Mesothelial cell of epicardium (in vitro differentiated cells): ENCODE data around the gene CDHR1. TPM values are rescaled to one million over a fixed set of nuclear protein-coding genes. Genes with fewer than 3 reads are reported as not detected.
"Not testable (repeated sequence)": the region's sequence is repeated elsewhere in the genome, so short reads cannot be mapped to it uniquely, and the experiment has no call there.

ENCODE experiments used
- DNase-seq, 2 experiments: peaks; one replicate each; pipeline ENCODE4 v3.0.0; 2021; ENCODE audit warnings: low spot score in 2 of 2; ENCODE audit not compliant: unreplicated experiment in 2 of 2
- H3K27ac Mint-ChIP-seq: 2 replicates; pipeline ENCODE4 v1.8.0; 2021; ENCODE audit warnings: mixed read lengths
- H3K27me3 Mint-ChIP-seq: 2 replicates; pipeline ENCODE4 v1.8.0; 2021; ENCODE audit warnings: low read depth, mixed read lengths
- H3K36me3 Mint-ChIP-seq: 2 replicates; pipeline ENCODE4 v1.8.0; 2021; ENCODE audit warnings: mixed read lengths
- H3K4me1 Mint-ChIP-seq: 2 replicates; pipeline ENCODE4 v1.8.0; 2021; ENCODE audit warnings: mixed read lengths
- H3K4me3 Mint-ChIP-seq: 2 replicates; pipeline ENCODE4 v1.8.0; 2021; ENCODE audit warnings: mild to moderate bottlenecking, moderate library complexity, mixed read lengths
- H3K9me3 Mint-ChIP-seq: 2 replicates; pipeline ENCODE4 v1.8.0; 2021; ENCODE audit warnings: mixed read lengths
- total RNA-seq: library from RNA; stranded (reverse); gene quantifications from 3 replicates; pipeline ENCODE4 v1.2.1, GENCODE V29; 2021
- TF ChIP-seq, protein P1 (sequence below): fragments of 200-600 bp; sonication (generic); IDR thresholded peaks from one replicate; pipeline ENCODE4 v1.5.0; 2021; ENCODE audit warnings: antibody characterized with exemption; ENCODE audit not compliant: unreplicated experiment

Gene CDHR1
- total RNA-seq, 1 donor from 2014 or later, result 0.25 TPM

DNA sequence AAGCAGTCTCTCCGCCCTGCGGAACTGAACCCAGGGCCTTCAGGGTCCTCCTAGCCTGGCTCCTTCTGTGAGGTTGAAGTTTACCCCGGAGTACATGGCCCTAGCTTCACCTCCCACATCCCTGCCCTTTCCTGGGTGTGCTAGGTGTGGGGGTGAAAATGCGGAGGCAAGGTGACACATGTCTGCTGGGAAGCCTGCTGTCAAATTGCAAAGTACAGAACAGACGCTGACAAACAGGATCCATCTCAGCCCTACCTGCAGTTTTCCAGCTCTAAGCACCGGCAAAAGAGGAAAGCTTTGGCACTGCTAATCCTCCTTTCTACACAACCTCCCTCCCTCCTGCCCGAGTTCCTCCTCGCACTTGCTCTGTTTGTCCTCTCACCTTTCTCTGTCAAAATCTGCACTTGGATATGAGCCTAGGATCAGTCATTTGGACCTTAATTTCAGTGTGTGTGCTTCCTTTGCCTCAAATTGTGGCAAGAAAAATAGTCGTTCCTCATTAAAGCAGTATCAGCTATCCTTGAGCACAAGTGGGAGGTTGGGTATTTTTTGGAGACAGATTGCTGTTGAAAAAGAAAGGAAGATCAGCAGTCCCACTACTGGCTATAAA is 35.2 kb upstream of the CDHR1 start:
- Mint-ChIP-seq H3K4me3 (no peak overlapping the region), H3K9me3 (no peaks in the 10 kb centered on the region), H3K4me1 (peaks cover 2% of the 10 kb centered on the region), H3K27ac (no peak overlapping the region), H3K27me3 (peaks cover 37% of the 10 kb centered on the region), H3K36me3 (peaks cover 6% of the 10 kb centered on the region)
- DNase-seq, result no peak
- TF ChIP-seq, protein P1, sequence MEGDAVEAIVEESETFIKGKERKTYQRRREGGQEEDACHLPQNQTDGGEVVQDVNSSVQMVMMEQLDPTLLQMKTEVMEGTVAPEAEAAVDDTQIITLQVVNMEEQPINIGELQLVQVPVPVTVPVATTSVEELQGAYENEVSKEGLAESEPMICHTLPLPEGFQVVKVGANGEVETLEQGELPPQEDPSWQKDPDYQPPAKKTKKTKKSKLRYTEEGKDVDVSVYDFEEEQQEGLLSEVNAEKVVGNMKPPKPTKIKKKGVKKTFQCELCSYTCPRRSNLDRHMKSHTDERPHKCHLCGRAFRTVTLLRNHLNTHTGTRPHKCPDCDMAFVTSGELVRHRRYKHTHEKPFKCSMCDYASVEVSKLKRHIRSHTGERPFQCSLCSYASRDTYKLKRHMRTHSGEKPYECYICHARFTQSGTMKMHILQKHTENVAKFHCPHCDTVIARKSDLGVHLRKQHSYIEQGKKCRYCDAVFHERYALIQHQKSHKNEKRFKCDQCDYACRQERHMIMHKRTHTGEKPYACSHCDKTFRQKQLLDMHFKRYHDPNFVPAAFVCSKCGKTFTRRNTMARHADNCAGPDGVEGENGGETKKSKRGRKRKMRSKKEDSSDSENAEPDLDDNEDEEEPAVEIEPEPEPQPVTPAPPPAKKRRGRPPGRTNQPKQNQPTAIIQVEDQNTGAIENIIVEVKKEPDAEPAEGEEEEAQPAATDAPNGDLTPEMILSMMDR, result no peak

DNA sequence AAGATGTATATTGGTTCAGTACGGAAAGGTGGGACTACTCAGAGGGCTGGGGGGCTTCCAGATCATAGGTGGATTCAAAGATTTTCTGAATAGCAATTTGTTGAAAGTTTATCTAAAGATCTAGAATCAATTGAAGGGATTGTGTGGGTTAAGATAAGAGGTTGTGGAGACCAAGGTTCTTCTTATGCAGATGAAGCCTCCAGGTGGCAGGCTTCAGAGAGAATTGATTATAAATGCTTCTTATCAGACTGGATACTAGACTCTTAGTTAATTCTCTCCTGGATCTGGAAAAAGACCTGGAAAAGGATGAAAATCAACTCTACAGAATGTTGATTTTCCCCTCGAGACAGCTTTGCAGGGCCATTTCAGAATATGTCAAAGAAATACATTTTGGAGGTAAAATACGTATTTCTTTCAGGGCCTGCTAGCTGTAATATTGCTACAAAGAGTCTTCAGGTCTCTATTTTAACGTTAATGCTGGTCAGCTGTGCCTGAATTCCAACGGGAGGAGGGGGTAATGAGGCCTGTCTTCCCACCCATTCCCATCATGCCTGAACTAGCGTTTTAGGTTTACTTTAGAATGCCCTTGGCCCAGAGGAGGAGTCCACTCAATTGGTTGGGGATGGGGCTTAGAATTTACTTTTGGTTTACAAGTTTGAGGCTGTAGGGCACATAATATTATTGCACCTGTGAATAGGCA is 33.5 kb upstream of the CDHR1 start:
- Mint-ChIP-seq H3K27ac (no peak overlapping the region), H3K4me3 (no peak overlapping the region), H3K9me3 (no peaks in the 10 kb centered on the region), H3K4me1 (peaks cover 2% of the 10 kb centered on the region), H3K36me3 (no peaks in the 10 kb centered on the region), H3K27me3 (peaks cover 49% of the 10 kb centered on the region)
- TF ChIP-seq, protein P1, result no peak
- DNase-seq, result no peak

DNA sequence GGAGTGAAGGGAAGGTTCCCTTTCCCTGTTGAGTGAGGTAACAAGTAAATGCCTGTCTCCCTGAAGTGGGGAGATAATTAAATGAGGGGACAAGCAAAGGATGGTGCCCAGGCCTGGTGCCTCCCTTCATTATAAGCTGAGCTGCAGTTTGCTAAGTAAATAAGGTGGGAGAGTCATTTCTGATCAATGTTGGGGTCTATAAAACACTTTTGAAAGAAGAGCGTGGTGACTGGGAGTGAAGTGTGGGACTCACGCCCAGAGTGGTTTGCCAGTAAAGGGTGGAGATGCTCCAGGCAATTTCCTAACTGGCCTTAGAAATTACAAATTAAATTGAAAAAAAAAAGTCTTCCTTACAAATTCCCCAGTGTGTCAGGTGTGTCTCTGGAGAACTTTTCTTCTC is 30.3 kb upstream of the CDHR1 start:
- DNase-seq, result no peak
- peaks cover 3% of the 10 kb centered on the region for H3K9me3 Mint-ChIP-seq
- H3K27ac Mint-ChIP-seq, result no peak overlapping the region
- TF ChIP-seq, protein P1, result no peak
- no peak overlapping the region for H3K4me3 Mint-ChIP-seq
- peaks cover 2% of the 10 kb centered on the region for H3K4me1 Mint-ChIP-seq
- peaks cover 41% of the 10 kb centered on the region for H3K27me3 Mint-ChIP-seq
- no peaks in the 10 kb centered on the region for H3K36me3 Mint-ChIP-seq

DNA sequence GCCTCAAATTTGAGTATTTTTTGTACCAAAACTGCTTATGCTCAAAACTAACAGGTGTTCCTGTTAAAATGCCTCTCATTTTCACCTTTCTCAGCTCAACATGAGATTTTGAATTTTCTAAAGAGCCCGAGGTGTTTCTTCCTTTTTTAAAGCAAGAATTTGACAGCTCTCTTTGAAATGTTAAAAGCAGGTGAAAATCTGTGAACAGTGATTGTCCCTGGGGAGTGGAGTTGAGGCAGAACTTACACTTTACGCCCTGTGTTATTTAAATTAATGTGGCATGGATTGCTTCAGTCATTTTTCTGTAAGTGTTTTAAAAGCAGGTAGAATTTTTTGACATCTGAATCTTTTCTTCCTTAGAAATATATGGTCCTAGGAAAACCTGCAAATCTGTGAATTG is 29.9 kb upstream of the CDHR1 start:
- Mint-ChIP-seq H3K27me3 (peaks cover 36% of the 10 kb centered on the region), H3K36me3 (no peaks in the 10 kb centered on the region), H3K9me3 (peaks cover 3% of the 10 kb centered on the region), H3K4me1 (no peaks in the 10 kb centered on the region), H3K4me3 (no peak overlapping the region), H3K27ac (no peak overlapping the region)
- DNase-seq, result no peak
- TF ChIP-seq, protein P1, result no peak

DNA sequence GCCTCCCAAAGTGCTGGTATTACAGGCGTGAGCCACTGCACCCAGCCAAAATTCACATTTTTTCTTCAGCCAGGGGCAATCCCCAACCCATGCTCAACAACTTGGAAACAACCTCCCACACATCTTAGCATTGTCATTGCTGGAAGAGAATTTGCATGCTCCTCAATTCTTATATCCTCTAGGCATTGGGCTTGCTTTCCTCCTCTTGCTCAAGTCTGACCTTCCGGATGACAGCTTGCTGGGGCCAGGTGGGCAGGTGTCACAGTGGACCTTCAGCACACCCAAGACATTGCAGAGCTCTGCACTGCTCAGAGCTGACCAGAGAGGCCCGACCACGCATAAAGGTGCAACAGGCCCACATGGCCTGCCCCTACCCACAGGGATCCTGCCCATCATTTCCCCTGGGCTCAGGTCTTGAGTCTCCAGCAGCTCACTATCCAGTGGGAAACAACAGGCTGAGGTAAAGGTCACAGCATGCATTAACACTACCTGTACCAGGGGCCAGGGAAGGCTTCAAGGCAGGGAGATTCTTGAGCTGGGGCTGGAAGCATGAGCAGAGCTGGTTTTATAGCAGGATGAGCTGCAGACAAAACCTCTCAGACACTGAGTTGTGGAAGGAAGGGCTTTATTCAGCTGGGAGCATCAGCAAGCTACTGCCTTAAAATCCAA is 27.6 kb upstream of the CDHR1 start:
- TF ChIP-seq, protein P1, result no peak
- peaks cover 3% of the 10 kb centered on the region for H3K9me3 Mint-ChIP-seq
- H3K27ac Mint-ChIP-seq, result no peak overlapping the region
- H3K36me3 Mint-ChIP-seq, result no peaks in the 10 kb centered on the region
- H3K4me3 Mint-ChIP-seq, result no peak overlapping the region
- H3K4me1 Mint-ChIP-seq, result no peaks in the 10 kb centered on the region
- peaks cover 28% of the 10 kb centered on the region for H3K27me3 Mint-ChIP-seq
- DNase-seq, result no peak

DNA sequence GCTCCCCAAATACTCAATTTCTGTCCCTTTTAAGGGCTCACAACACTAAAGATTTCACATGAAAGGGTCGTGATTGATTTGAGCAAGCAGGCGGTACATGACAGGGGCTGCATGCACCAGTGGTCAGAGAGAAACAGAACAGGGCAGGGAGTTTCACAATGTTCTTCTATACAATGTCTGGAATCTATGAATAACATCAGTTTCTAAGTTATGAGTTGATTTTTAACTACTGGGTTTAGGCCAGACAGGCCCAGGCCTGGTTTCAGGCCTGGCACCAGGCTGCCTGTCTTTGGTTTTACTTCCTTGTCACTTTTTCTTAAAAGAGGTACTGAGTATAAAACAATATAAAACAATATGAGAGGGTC is 27.1 kb upstream of the CDHR1 start:
- not testable (repeated sequence) for H3K27ac Mint-ChIP-seq, DNase-seq, H3K36me3 Mint-ChIP-seq, H3K9me3 Mint-ChIP-seq, H3K4me1 Mint-ChIP-seq, H3K4me3 Mint-ChIP-seq
- H3K27me3 Mint-ChIP-seq, result peaks cover 28% of the 10 kb centered on the region

DNA sequence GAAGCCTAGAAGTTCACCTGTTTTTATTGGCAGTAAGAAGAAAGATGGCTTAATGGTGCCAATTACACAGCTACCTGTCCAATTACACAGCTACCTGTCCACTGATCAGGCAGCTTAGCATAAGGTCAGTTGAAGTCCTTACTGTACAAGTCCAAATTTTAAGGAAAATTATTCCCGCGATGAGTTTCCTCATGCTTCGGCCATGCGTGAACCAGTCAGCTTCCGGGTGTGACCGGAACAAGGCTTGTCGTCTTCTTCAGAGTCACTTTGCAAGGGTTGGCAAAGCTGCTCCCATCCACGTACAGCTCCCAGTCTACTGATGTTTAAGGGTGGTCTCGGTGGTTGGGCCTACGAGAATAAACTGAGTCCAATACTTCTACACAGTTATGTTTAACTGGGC is 26.0 kb upstream of the CDHR1 start:
- not testable (repeated sequence) for H3K27ac Mint-ChIP-seq, H3K9me3 Mint-ChIP-seq, DNase-seq, H3K4me3 Mint-ChIP-seq, H3K36me3 Mint-ChIP-seq, H3K4me1 Mint-ChIP-seq
- H3K27me3 Mint-ChIP-seq, result peaks cover 22% of the 10 kb centered on the region

DNA sequence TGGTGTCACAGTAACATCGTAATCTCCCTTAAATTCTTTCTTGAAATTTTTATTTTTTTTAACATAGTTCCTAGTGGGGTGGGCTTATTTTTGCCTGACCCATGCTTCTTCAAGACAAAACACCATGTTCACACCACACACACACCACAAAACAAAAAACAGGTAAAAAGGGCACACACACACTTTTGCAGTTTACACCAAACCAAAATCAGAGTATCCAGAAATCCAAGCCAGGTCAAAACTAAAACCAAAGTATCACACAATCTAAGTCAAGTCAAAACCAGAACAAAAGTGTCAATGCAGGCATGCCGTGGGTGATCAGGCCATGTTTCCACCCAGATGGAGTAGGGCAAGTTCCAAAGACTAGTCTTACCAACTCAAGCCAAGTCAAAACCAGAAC is 23.1 kb upstream of the CDHR1 start:
- DNase-seq, H3K9me3 Mint-ChIP-seq, H3K4me3 Mint-ChIP-seq, H3K27me3 Mint-ChIP-seq, H3K27ac Mint-ChIP-seq, H3K36me3 Mint-ChIP-seq, H3K4me1 Mint-ChIP-seq: not testable (repeated sequence)
